ENCODE data around the gene CCN5. TPM values are rescaled to one million over a fixed set of nuclear protein-coding genes. Genes with fewer than 3 reads are reported as not detected.
"Not testable (repeated sequence)": the region's sequence is repeated elsewhere in the genome, so short reads cannot be mapped to it uniquely, and the experiment has no call there.

CCN5 gene
- total RNA-seq: 1.6 TPM

DNA sequence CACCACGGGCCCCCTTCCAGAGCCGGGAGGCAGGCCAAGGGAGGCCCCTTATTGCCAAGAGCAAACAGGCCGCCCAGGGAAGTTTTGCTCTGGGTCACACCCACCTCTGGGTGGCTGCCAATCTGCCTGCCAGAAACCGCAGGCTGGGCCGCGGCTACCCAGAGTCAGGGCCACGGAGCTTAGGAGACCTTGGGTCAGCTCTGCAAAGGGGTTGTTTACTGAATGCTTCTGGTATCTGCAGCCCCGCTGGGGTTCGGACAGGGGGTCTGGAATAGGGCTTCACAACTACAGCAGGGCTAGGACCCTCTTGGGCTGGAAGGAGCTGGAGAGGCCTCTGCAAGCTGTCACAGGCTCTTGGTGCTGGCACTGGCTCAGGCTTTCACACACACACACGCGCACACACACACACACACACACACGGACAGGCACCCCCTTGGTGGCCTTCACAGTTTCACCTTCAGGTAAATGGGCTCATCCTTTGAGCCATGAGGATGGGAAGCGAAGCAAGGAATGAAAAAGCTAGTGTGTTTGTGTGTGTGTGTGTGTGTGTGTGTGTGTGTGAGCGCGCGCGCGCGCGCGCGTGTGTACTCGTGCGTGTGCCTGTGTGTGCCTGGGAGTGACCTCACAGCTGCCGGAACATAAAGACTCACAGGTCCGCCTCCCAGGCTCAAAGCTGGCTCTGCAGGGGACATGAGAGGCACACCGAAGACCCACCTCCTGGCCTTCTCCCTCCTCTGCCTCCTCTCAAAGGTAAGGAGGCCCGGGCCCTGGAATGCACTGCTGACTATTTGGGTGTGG is at the start of gene CCN5:
CCN5 (plus strand) TSS at position 669 of the 798 bp plus-strand sequence; CDS start at position 691, 22 bp downstream.
- DNase-seq (ENCODE audit: low spot score): peak; percentile 86

DNA sequence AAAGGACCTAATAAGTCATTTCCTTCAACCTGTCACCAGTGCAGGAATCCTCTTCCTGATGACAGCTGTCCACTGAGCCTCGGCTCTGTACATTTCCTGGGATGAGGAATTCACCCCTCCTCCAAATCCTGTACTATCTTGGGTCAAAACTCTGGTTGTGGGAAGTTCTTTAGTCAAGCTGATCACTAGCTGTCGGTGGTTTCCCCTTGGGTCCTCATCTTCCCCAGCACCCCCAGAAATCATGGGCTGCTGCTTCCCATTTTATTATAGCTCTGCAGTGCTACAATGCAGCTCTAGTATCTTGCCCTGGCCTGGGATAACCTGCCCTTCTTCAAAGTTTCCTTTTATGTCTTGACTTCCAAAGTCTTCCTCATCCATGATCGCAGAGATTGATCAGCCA is 49.1 kb upstream of the CCN5 start:
- no peak for DNase-seq (ENCODE audit: low spot score)

DNA sequence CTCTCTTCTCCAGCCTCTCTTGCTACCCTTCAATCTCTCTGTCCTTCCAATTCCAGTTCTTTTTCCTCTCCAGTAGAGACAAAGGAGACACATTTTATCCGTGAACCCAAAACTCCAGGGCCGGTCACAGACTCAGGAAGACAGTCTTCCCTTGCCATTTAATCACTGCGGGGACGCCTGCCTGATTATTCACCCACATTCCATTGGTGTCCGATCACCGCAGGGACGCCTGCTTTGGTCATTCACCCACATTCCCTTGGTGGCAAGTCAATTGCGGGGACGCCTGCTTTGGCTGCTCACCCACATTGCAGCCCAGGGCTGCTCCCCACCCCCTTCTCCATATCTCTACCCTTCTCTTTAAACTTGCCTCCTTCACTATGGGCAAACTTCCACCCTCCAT is 44.3 kb upstream of the CCN5 start:
- not testable (repeated sequence) for DNase-seq (ENCODE audit: low spot score)

DNA sequence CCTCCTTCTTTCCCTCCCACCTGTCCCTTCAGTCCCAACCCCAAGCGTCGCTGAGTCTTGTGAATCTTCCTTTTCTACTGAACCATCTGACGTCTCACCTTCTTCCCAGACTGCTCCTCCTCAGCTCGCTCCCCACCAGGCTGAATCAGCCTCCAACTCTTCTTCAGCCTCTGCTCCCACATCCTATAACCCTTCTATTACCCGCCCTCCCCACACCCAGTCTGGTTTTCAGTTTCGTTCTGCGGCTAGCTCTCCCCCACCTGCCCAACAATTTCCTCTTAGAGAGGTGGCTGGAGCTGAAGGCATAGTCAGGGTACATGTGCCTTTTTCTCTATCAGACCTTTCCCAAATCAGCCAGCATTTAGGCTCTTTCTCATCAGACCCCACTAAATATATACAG is 43.6 kb upstream of the CCN5 start:
- not testable (repeated sequence) for DNase-seq (ENCODE audit: low spot score)

DNA sequence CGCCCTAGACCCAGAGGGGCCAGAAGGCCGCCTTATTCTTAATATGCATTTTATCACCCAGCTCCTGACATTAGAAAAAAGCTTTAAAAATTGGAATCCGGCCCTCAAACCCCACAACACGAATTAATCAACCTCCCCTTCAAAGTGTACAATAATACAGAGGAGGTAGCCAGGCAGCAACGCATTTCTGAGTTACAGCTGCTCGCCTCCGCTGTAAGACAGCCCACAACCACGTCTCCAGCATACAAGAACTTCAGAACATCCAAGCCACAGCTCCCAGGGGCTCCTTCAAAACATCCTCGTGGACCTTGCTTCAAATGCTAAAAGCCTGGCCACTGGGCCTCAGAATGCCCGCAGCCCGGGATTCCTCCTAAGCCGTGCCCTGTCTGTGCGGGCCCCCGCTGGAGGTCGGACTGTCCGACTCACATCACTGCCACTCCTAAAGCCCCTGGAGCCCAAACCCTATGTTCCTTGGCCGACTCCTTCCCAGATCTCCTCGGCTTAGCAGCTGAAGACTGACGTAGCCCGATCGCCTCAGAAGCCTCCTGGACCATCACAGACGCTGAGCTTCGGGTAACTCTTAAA is 42.8 kb upstream of the CCN5 start:
- not testable (repeated sequence) for DNase-seq (ENCODE audit: low spot score)

DNA sequence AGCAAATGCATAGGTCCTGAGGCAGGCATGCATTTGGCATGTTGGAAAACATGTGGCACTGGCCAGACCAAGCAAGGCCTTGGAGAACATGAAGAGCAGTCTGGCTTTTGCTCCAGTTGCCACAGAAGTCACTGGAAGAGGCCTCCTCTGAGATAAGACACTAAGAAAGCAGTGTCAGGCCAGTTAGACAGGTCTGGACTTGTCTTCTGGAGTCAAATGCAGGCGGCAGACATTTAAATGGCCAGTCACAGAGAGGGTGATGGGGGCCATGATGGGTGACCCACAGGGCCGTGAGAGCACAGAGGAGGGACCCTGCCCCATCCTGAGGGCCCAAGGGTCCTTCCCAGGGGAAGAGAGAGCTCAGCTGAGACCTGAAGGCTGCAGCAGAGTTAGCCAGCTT is 36.9 kb upstream of the CCN5 start:
- DNase-seq (ENCODE audit: low spot score): no peak

GRCh38 chr20:44678990-44679611 is 36.1 kb upstream of the CCN5 start:
- no peak for DNase-seq (ENCODE audit: low spot score)

- no peak for DNase-seq (ENCODE audit: low spot score)
Observed at GRCh38 chr20:44681796-44682566, 33.2 kb upstream of the CCN5 start.

GRCh38 chr20:44683263-44684046 is 31.7 kb upstream of the CCN5 start:
- peak; percentile 60 for DNase-seq (ENCODE audit: low spot score)

DNA sequence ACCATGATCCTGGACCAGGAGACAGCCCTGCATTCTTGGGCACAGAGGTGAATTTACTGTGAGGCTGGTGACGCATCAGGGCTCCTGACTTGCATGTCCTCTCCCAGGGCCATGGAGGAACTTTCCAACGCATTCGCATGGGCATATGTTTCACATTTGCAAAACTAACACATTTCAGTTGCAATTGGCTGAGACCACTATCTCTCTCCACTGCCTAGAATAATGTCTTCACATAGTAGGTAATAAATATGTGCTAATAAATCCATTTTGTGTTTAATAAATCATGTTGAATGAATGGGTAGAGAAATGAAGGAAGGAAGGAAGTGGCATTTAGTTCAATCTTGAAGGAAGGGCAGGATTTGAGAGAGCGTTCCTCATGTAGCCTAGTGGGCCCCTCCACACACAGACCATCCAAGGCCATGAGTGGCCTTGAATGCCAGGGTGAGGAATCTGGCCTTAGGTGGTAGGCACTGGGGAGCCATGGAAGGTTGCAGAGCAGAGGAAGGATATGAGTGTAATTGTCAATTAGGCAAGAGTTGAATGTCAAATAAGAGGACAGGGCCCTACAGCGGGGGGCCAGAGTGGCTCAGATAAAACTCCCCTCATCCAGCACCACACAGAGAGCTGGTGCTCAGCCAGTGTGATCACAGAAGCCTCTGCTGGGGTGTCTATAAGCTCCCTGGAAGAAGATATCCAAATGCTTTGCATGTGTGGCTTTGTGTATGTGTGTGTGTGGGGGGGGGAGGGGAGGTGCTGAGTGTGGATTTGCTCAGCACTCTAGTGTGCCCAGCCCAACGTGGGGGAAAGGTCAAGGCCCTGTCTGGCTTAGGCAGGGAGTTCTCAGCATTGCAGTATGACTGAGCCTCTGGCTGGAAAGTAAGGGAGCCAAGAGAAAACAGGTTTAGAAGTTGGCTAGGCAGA is 30.9 kb upstream of the CCN5 start:
- DNase-seq (ENCODE audit: low spot score): no peak

DNA sequence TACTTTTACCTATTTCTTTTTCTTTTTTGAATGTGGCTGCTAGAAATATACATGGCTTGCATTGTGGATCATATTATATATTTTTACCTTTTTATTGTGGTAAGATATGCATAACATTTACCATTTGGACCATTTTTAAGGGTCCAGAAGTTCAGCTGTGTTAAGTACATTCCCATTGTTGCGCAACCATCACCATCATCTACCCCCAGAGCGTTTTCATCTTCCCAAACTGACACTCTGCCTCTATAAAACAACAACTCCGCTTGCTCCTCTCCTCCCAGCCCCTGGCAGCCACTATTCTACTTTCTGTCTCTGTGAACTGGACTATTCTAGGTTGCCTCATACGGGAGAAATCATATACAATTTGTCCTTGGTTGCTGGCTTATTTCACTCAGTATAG is 28.2 kb upstream of the CCN5 start:
- DNase-seq (ENCODE audit: low spot score): no peak

- DNase-seq (ENCODE audit: low spot score): no peak
Observed at GRCh38 chr20:44688053-44688625, 27.0 kb upstream of the CCN5 start.

- no peak for DNase-seq (ENCODE audit: low spot score)
Observed at GRCh38 chr20:44689809-44690208, 25.4 kb upstream of the CCN5 start.

DNA sequence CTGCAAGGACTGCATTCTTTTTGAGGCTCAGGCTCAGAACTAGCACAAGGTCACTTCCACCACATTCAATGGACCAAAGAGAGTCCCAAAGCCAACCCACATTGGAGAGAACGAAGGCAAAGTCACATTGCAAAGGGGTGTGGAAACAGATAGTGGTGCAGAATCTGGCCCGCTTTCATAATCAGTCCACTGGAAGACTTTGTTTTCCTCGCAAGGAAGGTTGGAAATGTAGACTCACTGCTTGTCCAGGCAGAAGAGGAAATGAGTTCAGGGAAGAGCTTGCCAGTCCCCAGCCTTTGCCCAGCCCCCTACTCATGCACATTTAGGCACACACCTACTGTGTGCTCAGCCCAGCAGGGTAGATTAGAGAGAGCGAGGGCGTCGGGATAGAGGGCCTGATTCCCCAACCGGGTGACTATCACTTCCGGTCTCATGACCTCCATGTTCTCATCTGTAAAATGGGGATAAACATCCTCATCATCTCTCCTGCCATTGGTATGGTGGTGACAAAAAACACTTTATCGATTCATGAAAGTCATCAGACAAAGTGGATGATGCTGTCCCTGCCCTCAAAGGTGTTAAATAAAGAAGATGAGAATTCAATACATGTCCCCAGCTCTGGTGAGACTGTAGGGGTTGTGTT is 24.3 kb upstream of the CCN5 start:
- DNase-seq (ENCODE audit: low spot score): no peak

DNA sequence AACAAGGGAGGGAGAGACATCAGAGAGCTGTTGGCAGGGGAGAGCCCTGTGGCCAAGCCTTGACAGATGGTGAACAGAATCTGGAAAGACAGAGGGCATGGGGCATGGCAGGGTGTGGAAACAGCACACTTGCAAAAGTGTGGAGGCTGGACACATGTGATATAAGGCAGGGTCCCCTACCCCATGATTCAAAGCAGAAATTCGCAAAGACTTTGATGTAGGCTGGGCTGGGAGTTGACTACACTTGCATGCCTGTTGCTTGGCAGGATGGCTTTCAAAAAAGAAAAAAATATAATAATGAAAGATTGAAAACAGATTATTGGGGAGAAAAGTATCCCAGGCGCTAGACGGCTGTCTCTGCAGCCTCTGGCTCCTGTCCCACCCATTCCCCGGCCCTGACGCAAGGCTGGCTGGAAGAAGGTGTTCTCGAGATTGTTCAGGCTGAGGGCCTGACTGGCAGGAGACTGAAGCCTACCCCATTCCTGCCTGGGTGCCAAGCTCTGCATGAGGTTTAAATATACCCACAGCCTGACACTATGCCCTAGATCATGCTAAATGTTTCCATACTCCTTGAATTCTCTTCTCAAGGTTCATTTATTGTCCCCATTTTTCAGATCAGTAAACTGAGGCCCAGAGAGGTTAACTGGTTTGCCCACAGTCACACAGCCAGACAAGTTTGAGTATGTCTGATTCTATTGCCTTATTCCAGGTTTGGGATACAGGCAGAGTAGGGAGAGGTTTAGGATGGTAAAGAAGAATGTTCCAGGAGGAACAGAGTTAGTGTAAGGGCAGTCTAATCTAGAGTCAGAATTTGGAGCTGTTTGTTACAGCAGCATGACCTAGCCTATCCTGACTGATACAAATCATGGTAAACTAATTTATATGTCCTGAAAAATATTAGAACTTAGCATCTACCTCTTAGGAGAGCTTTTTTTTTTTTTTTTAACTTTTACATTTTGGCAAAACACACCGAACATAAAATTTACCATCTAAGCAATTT is 23.4 kb upstream of the CCN5 start:
- DNase-seq (ENCODE audit: low spot score): peak; percentile 46

GRCh38 chr20:44692932-44693480 is 22.2 kb upstream of the CCN5 start:
- peak; percentile 79 for DNase-seq (ENCODE audit: low spot score)

DNA sequence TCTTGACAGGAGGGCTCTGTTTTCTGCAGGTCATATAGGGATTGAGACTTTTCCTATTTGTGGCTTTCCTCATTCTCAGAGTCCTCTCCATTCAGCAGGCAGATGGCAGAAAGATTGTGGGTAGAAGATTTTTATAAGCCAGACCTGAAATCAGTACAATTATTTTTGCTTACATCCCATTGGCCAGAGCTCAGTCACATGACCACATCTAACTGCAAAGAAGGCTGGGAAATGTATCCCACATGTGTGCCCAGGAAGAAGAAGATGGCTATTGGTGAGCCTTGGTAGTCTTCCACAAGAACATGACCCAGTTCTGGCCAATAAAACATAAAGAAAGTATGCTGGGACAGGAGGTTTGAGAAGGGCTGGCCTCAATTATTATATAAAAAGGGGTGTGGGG is 21.5 kb upstream of the CCN5 start:
- no peak for DNase-seq (ENCODE audit: low spot score)

- no peak for DNase-seq (ENCODE audit: low spot score)
Observed at GRCh38 chr20:44694159-44694558, 21.0 kb upstream of the CCN5 start.
